SIG-M5 (cell line): ENCODE results near the gene ALAS1.
A peak's percentile ranks its signal among the peaks of the same experiment; 100 is the strongest.
"Not testable (repeated sequence)": the region's sequence is repeated elsewhere in the genome, so short reads cannot be mapped to it uniquely, and the experiment has no call there.

Experiments used
- DNase-seq: peaks from one replicate; lab custom pipeline; 2025; lab: John Stamatoyannopoulos, UW

The ALAS1 gene

GRCh38 chr3:52197842-52198625 lies at the start of gene ALAS1:
ALAS1 (plus strand) TSS chr3:52198160; CDS start chr3:52199242, 1,082 bp downstream.
- peak; percentile 12 for DNase-seq

- no peak for DNase-seq
These were observed 48.9 kb upstream of the ALAS1 start for GRCh38 chr3:52149021-52149420.

GRCh38 chr3:52149726-52150125 lies 48.2 kb upstream of the ALAS1 start:
- no peak for DNase-seq

GRCh38 chr3:52150357-52150756 lies 47.6 kb upstream of the ALAS1 start:
- no peak for DNase-seq

- DNase-seq, result no peak
These were observed 47.1 kb upstream of the ALAS1 start for GRCh38 chr3:52150860-52151259.

- not testable (repeated sequence) for DNase-seq
These were observed 46.0 kb upstream of the ALAS1 start for GRCh38 chr3:52151991-52152390.

GRCh38 chr3:52153389-52154096 lies 44.4 kb upstream of the ALAS1 start:
- DNase-seq, result no peak

GRCh38 chr3:52154135-52155094 lies 43.5 kb upstream of the ALAS1 start, which contains the start of gene POC1A:
POC1A (minus strand) TSS chr3:52154423; CDS start chr3:52154372, 51 bp downstream.
- peak; percentile 89 for DNase-seq

GRCh38 chr3:52155912-52156311 lies 42.0 kb upstream of the ALAS1 start:
- DNase-seq, result no peak

GRCh38 chr3:52159503-52159902 lies 38.5 kb upstream of the ALAS1 start:
- DNase-seq, result no peak

GRCh38 chr3:52162250-52162872 lies 35.6 kb upstream of the ALAS1 start:
- no peak for DNase-seq

- DNase-seq, result no peak
These were observed 30.7 kb upstream of the ALAS1 start for GRCh38 chr3:52167240-52167639.

GRCh38 chr3:52170217-52170616 lies 27.7 kb upstream of the ALAS1 start:
- not testable (repeated sequence) for DNase-seq

GRCh38 chr3:52171514-52172261 lies 26.3 kb upstream of the ALAS1 start:
- no peak for DNase-seq

- DNase-seq, result no peak
These were observed 25.6 kb upstream of the ALAS1 start for GRCh38 chr3:52172262-52172757.

GRCh38 chr3:52173101-52173500 lies 24.9 kb upstream of the ALAS1 start:
- DNase-seq, result no peak

- DNase-seq, result no peak
These were observed 23.1 kb upstream of the ALAS1 start for GRCh38 chr3:52174896-52175295.

- DNase-seq, result no peak
These were observed 22.4 kb upstream of the ALAS1 start for GRCh38 chr3:52175416-52176179.

GRCh38 chr3:52176180-52176752 lies 21.7 kb upstream of the ALAS1 start:
- no peak for DNase-seq
